Muscle layer of colon (tissue), 2 donors: ENCODE results near the gene ANAPC2.

Experiments
- H3K27ac ChIP-seq: one replicate; pipeline ENCODE4 v1.7.0; 2013; ENCODE audit warnings: low read depth, mild to moderate bottlenecking, low read length, moderate library complexity
- H3K27me3 ChIP-seq, 2 donors: one replicate each; pipeline ENCODE4 v1.7.0; 2013; ENCODE audit warnings: low read length in 2 of 2, mild to moderate bottlenecking in 2 of 2; ENCODE audit not compliant: insufficient read depth in 2 of 2, control insufficient read depth in 1 of 2
- H3K36me3 ChIP-seq: one replicate; pipeline ENCODE4 v1.7.0; 2013; ENCODE audit warnings: mild to moderate bottlenecking, low read length; ENCODE audit not compliant: insufficient read depth
- H3K4me1 ChIP-seq: one replicate; pipeline ENCODE4 v1.7.0; 2013; ENCODE audit warnings: mild to moderate bottlenecking, low read length; ENCODE audit not compliant: insufficient read depth
- H3K4me3 ChIP-seq, 2 donors: one replicate each; pipeline ENCODE4 v1.7.0; 2013; ENCODE audit warnings: low read length in 2 of 2, low read depth in 1 of 2, mild to moderate bottlenecking in 1 of 2, moderate library complexity in 1 of 2
- H3K9ac ChIP-seq: one replicate; pipeline ENCODE4 v1.7.0; 2013; ENCODE audit warnings: low read length
- H3K9me3 ChIP-seq: one replicate; pipeline ENCODE4 v1.7.0; 2013; ENCODE audit warnings: mild to moderate bottlenecking, low read length
- donor health status: abdominal sarcoma.
- donor health status: Adenocarcinoma of cecum.

Gene ANAPC2

DNA sequence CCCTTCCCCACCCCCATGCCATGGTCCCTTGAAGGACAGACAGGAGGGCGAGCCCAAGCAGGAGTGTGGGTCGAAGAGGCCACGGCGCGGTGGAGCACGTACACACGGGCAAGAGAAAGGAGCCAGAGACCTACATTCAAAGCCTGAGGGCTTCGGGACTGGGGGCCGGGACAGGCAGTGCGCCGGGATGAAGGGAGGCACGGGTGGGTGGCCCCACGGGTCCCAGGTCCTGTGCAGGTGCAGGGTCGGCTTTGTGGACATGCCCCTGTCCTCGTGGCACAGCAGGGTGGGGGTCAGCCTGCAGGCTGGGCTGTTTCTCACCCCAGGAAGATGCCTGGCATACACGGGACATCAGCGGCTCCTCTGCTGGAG lies 28.3 kb downstream of the ANAPC2 start:
- H3K27me3 ChIP-seq: peaks cover 39 to 93% of the 10 kb centered on the region in 2 donors

GRCh38 chr9:137159105-137160053 lies 29.0 kb downstream of the ANAPC2 start:
- H3K9me3 ChIP-seq: no peaks in the 10 kb centered on the region
- peaks cover 36 to 86% of the 10 kb centered on the region in 2 donors for H3K27me3 ChIP-seq
- H3K9ac ChIP-seq: no peak overlapping the region
- no peak overlapping the region for H3K4me3 ChIP-seq
- H3K36me3 ChIP-seq: no peaks in the 10 kb centered on the region
- H3K27ac ChIP-seq: no peak overlapping the region
- H3K4me1 ChIP-seq: no peaks in the 10 kb centered on the region

More for the DNA sequence above, 28.3 kb downstream of the ANAPC2 start:
- Histone ChIP-seq H3K4me3 (no peak overlapping the region), H3K36me3 (no peaks in the 10 kb centered on the region), H3K4me1 (no peaks in the 10 kb centered on the region), H3K9ac (no peak overlapping the region), H3K9me3 (no peaks in the 10 kb centered on the region), H3K27ac (no peak overlapping the region)

GRCh38 chr9:137158625-137159024 lies 29.7 kb downstream of the ANAPC2 start:
- Histone ChIP-seq H3K9ac (no peak overlapping the region), H3K4me3 (no peak overlapping the region), H3K9me3 (no peaks in the 10 kb centered on the region), H3K4me1 (no peaks in the 10 kb centered on the region), H3K27me3 (peaks cover 29 to 79% of the 10 kb centered on the region in 2 donors), H3K36me3 (no peaks in the 10 kb centered on the region), H3K27ac (no peak overlapping the region)

DNA sequence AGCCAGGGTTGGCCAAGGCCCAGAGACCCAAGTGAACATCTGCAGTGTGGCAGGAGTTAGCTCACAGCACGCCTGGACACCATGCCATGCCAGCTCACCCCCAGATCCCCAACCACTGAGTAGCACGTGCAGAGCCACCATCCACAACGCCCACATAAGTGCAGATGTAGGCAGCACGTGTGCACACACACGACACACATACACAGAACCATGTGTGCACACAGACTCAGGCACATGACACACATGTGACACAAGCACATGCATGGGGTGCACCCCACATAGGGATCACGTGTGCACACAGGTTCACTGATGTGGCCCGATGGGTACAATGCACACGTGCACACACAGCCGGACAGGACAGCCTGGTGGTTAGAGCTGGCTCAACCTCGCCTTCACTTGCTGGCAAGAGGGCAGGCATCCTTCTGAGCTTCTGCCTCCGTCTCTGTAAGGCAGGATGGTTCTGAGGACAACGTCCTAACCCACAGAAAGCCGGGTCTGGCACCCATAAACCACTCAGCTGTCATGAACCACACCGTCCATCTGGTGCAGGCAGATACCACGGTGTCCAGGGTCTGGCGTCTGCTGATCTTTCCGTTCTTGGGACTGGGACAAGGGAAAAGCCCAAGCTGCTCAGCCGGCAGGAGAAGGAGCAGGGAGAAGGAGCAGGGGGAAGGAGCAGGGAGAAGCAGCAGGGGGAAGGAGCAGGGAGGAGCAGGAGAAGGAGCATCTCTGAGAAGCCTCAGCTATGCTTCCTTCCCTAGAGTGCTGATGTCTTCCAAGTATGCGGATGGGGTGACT lies 30.5 kb downstream of the ANAPC2 start:
- H3K4me3 ChIP-seq: no peak overlapping the region
- H3K27ac ChIP-seq: no peak overlapping the region
- H3K36me3 ChIP-seq: no peaks in the 10 kb centered on the region
- no peaks in the 10 kb centered on the region for H3K9me3 ChIP-seq
- no peaks in the 10 kb centered on the region for H3K4me1 ChIP-seq
- H3K9ac ChIP-seq: no peak overlapping the region
- peaks cover 25 to 71% of the 10 kb centered on the region in 2 donors for H3K27me3 ChIP-seq

GRCh38 chr9:137156567-137157375 lies 31.6 kb downstream of the ANAPC2 start:
- H3K9ac ChIP-seq: no peak overlapping the region
- no peak overlapping the region for H3K27ac ChIP-seq
- H3K36me3 ChIP-seq: no peaks in the 10 kb centered on the region
- H3K27me3 ChIP-seq: peaks cover 25 to 60% of the 10 kb centered on the region in 2 donors
- no peaks in the 10 kb centered on the region for H3K4me1 ChIP-seq
- no peak overlapping the region for H3K4me3 ChIP-seq
- H3K9me3 ChIP-seq: no peaks in the 10 kb centered on the region

DNA sequence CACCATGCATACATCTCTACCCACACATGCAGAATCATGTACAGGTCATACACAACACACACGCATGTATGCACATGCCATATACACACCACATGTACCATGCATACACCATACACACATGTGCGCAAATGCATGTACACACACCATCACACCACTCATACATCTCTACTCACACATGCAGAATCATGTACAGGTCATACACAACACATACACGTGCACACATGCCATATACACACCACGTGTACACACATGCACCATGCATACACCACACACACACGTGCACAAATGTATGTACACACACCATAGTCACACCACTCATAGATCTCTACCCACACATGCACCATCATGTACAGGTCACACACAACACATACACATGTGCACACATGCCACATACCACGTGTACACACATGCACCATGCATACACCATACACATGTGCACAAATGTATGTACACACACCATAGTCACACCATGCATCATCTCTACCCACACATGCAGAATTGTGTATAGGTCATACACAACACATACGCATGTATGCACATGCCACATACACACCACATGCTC lies 35.4 kb downstream of the ANAPC2 start:
- H3K27ac ChIP-seq: no peak overlapping the region
- H3K9ac ChIP-seq: no peak overlapping the region
- H3K27me3 ChIP-seq: peaks cover 10 to 50% of the 10 kb centered on the region in 2 donors
- H3K36me3 ChIP-seq: no peaks in the 10 kb centered on the region
- no peak overlapping the region for H3K4me3 ChIP-seq
- no peaks in the 10 kb centered on the region for H3K4me1 ChIP-seq
- H3K9me3 ChIP-seq: no peaks in the 10 kb centered on the region

DNA sequence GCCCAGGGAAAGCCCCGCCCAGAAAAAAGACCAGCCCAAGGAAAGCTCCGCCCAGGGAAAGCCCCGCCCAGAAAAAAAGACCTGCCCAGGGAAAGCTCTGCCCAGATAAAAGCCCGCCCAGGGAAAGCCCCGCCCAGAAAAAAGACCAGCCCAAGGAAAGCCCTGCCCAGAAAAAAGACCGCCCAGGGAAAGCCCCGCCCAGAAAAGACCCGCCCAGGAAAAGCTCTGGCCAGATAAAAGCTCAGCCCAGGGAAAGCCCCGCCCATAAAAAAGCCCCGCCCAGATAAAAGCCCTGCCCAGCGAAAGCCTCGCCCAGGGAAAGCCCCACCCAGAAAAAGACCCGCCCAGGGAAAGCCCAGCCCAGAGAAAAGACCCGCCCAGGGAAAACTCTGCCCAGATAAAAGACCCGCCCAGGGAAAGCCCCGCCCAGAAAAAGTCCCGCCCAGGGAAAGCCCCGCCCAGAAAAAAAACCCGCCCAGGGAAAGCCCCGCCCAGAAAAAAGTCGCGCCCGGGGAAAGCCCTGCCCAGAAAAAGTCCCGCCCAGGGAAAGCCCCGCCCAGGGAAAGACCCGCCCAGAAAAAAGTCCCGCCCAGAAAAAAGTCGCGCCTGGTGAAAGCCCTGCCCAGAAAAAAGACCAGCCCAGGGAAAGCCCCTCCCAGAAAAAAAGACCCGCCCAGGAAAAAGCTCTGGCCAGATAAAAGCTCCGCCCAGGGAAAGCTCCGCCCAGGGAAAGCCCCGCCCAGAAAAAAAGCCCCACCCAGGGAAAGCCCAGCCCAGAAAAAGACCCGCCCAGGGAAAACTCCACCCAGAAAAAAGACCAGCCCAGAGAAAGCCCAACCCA lies 37.5 kb downstream of the ANAPC2 start:
- no peak overlapping the region for H3K4me3 ChIP-seq
- H3K9me3 ChIP-seq: no peaks in the 10 kb centered on the region
- H3K27ac ChIP-seq: no peak overlapping the region
- peaks cover 0 to 47% of the 10 kb centered on the region in 2 donors for H3K27me3 ChIP-seq
- no peaks in the 10 kb centered on the region for H3K4me1 ChIP-seq
- no peak overlapping the region for H3K9ac ChIP-seq
- no peaks in the 10 kb centered on the region for H3K36me3 ChIP-seq

- Histone ChIP-seq H3K4me1 (no peaks in the 10 kb centered on the region), H3K36me3 (no peaks in the 10 kb centered on the region), H3K4me3 (no peak overlapping the region), H3K9ac (no peak overlapping the region), H3K9me3 (no peaks in the 10 kb centered on the region), H3K27me3 (peaks cover 0 to 41% of the 10 kb centered on the region in 2 donors), H3K27ac (no peak overlapping the region)
Observed at GRCh38 chr9:137149942-137150616, 38.3 kb downstream of the ANAPC2 start.

DNA sequence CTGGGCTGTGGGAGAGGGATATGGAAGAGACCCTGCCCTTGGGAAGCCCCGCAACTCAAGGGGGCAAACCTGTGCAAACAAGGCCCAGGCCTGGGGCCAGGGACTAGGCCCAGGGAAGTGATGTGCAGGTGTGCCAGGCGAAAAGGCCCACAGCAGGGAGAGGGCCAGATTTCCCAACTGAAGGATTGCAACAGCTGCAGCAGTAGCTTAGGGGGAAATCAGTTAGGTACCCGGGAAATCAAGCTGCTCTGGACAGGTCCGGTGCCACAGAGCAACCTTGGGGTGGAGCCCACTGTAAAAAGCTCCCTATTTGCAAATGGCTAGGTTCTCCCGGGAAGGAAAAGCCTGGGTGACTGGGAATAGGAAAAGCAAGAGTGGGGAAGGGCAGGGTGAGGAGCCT lies 39.0 kb downstream of the ANAPC2 start:
- no peak overlapping the region for H3K27ac ChIP-seq
- H3K9me3 ChIP-seq: no peaks in the 10 kb centered on the region
- H3K27me3 ChIP-seq: peaks cover 0 to 41% of the 10 kb centered on the region in 2 donors
- no peaks in the 10 kb centered on the region for H3K4me1 ChIP-seq
- H3K9ac ChIP-seq: no peak overlapping the region
- H3K4me3 ChIP-seq: no peak overlapping the region
- H3K36me3 ChIP-seq: no peaks in the 10 kb centered on the region

DNA sequence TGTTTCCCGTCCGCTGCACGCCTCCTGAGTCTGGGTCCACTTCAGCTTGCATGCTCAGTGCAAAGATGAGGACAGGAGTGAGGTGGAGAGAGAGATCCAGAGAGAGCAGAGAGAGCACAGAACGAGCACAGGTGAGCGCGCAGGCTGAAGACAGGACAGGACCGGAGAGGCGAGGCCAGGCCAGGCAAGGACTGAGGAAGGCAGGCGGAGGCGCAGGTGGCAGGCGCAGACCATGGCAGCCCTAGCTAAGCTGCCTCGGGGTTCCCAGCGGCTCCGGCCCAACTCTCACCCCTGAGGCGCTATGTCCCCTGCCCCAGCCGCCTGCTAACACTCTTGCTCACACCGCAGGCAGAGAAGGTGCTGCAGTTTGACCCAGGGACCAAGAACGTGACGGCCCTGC lies 39.7 kb downstream of the ANAPC2 start:
- H3K9me3 ChIP-seq: no peaks in the 10 kb centered on the region
- no peaks in the 10 kb centered on the region for H3K4me1 ChIP-seq
- H3K9ac ChIP-seq: no peak overlapping the region
- no peak overlapping the region for H3K4me3 ChIP-seq
- peaks cover 0 to 42% of the 10 kb centered on the region in 2 donors for H3K27me3 ChIP-seq
- no peaks in the 10 kb centered on the region for H3K36me3 ChIP-seq
- no peak overlapping the region for H3K27ac ChIP-seq
